GM12878 (cell line): ENCODE data around the gene NOS1AP.

Source experiments
- ATF3 ChIP-seq: IDR thresholded peaks from 2 replicates; pipeline ENCODE4 v1.6.1; 2011; ENCODE audit warnings: low read depth, mild to moderate bottlenecking, low read length, moderate library complexity, borderline replicate concordance; ENCODE audit errors: extremely low read depth
- ATF7 ChIP-seq: fragments of 450-650 bp; IDR thresholded peaks from 2 replicates; pipeline ENCODE4 v1.6.1; 2016; ENCODE audit warnings: low read depth, mild to moderate bottlenecking
- CHD2 ChIP-seq: IDR thresholded peaks from 2 replicates; pipeline ENCODE4 v1.6.1; 2011; ENCODE audit warnings: low read depth, low read length, improper control_type of control experiment, borderline replicate concordance
- CTCF ChIP-seq, 3 experiments: IDR thresholded peaks in 2 of 3; conservative IDR thresholded peaks in 1 of 3; 2 replicates each; pipeline ENCODE4 v1.5.1; 2011; ENCODE audit warnings: low read depth in 3 of 3, low read length in 3 of 3, mild to moderate bottlenecking in 3 of 3, control low read depth in 2 of 3, moderate library complexity in 2 of 3, inconsistent platforms in 1 of 3, mixed read lengths in 1 of 3; ENCODE audit not compliant: control insufficient read depth in 2 of 3, insufficient read depth in 1 of 3; ENCODE audit errors: extremely low read depth in 1 of 3
- EP300 ChIP-seq, 2 experiments: fragments of 150-350 bp in 1 of 2; IDR thresholded peaks; 2 replicates each; pipeline ENCODE4 v1.6.1; 2011 to 2012; ENCODE audit warnings: low read depth in 2 of 2, low read length in 2 of 2, borderline replicate concordance in 1 of 2, improper control_type of control experiment in 1 of 2, inconsistent platforms in 1 of 2; ENCODE audit not compliant: control insufficient read depth in 1 of 2
- EZH2 ChIP-seq: IDR thresholded peaks from 2 replicates; pipeline ENCODE4 v1.6.1; 2012; ENCODE audit warnings: low read depth, mild to moderate bottlenecking, control low read depth, inconsistent platforms, low read length, borderline replicate concordance; ENCODE audit not compliant: control insufficient read depth
- HDAC2 ChIP-seq: fragments of 200-600 bp; sonication (generic); IDR thresholded peaks from 2 replicates; pipeline ENCODE4 v1.6.1; 2017
- IKZF1 ChIP-seq: fragments of 450-650 bp; conservative IDR thresholded peaks from 2 replicates; pipeline ENCODE4 v1.6.1; 2017; ENCODE audit warnings: antibody characterized with exemption, mild to moderate bottlenecking
- JUNB ChIP-seq: IDR thresholded peaks from 2 replicates; pipeline ENCODE4 v1.6.1; 2016; ENCODE audit warnings: antibody characterized with exemption, mild to moderate bottlenecking
- POLR2A ChIP-seq: IDR thresholded peaks from 2 replicates; pipeline ENCODE4 v1.6.1; 2011; ENCODE audit warnings: low read depth, mild to moderate bottlenecking, low read length
- TBL1XR1 ChIP-seq: IDR thresholded peaks from 2 replicates; pipeline ENCODE4 v1.6.1; 2012; ENCODE audit warnings: low read depth, low read length, improper control_type of control experiment
- ZNF274 ChIP-seq: IDR thresholded peaks from one replicate; pipeline ENCODE4 v1.8.0; 2011; ENCODE audit not compliant: insufficient read length, insufficient read depth

- TF ChIP-seq ZNF274 (no peak), CHD2 (no peak), CTCF (IDR thresholded peaks at IDR 0.05 in 2 of 3, conservative IDR thresholded peaks at IDR 0.05 in 1 of 3; ENCODE audit: control insufficient read depth in 2 of 3, extremely low read depth in 1 of 3, insufficient read depth in 1 of 3, low read depth in 3 of 3, low read length in 3 of 3) (no peak), IKZF1 (no peak), EP300 (IDR thresholded peaks at IDR 0.05; ENCODE audit: borderline replicate concordance in 1 of 2, control insufficient read depth in 1 of 2, low read depth in 2 of 2, low read length in 2 of 2) (no peak), POLR2A (no peak), JUNB (no peak), TBL1XR1 (no peak), ATF7 (no peak), EZH2 (no peak), ATF3 (no peak), HDAC2 (no peak)
These were observed 267.3 kb downstream of the NOS1AP start for GRCh38 chr1:162336621-162337285.
